Measurements from ENCODE around the gene ARHGEF39.

Gene ARHGEF39

DNA sequence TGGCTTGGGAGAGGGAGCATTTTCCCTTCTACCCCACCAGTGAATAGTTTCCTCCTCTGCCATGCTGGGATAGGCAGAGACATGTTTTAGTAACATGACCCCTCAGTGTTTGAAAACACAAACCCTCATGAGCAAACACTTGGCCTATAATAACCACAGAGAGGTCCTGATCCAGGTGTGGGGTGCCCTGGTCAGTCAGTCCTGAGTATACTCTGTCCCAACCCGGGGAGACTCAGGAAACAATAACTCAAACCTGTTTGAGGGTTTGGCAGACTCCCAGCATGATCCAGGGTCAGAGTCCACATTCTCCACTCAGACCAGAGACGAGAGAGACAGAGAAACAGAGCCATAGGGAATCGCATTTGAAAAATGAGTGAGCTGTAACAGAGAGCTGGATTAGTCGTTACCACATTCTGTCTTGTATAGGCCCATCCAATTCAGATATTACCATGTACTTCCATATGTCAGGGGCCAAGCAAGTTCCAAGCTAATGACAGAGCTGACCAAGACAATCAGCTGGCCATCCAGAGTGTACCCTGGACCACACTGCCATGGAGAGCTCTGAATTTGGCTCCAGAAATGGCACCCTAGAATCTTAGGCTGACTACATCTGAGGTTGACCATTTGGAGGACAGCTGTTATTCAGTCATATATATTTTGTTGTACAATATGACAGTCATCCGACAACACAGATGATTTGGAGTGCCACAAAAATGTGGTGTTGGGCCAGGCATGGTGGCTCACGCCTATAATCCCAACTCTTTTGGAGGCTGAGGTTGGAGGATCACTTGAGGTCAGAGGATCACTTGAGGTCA, 4.5 kb upstream of the ARHGEF39 start:
- FAIRE-seq (no peak), DNase-seq (ENCODE audit: insufficient read length) (no peak)
- TF ChIP-seq POLR2AphosphoS5 (IDR thresholded peaks at IDR 0.05; ENCODE audit: low read depth, low read length) (no peak), POLR2A (IDR thresholded peaks at IDR 0.05; ENCODE audit: low read depth, low read length) (no peak), TAF1 (IDR thresholded peaks at IDR 0.05; ENCODE audit: borderline replicate concordance, low read depth, low read length) (no peak)

DNA sequence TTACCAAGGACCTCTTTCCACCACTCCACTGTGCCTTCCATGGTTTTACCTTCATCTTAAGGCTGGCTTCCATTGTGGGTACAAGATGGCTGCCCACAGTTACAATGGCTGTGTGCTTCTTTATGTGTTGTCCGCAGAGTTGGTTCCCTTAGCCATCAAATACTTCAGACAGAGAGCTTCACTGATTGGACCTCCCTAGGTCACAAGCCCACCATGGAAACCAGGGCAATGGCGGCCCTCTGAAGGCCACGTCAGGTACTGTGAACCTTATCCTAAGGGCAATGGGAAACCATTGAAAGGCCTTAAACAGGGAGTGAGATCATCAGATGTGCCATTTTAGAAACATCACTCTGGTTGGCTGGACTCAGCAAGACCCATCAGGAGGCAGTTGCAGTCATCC, 2.9 kb upstream of the ARHGEF39 start:
- TF ChIP-seq POLR2A (IDR thresholded peaks at IDR 0.05; ENCODE audit: low read depth, low read length) (no peak), POLR2AphosphoS5 (IDR thresholded peaks at IDR 0.05; ENCODE audit: low read depth, low read length) (no peak), TAF1 (IDR thresholded peaks at IDR 0.05; ENCODE audit: borderline replicate concordance, low read depth, low read length) (no peak)
- DNase-seq (ENCODE audit: insufficient read length) = no peak
- FAIRE-seq = no peak

DNA sequence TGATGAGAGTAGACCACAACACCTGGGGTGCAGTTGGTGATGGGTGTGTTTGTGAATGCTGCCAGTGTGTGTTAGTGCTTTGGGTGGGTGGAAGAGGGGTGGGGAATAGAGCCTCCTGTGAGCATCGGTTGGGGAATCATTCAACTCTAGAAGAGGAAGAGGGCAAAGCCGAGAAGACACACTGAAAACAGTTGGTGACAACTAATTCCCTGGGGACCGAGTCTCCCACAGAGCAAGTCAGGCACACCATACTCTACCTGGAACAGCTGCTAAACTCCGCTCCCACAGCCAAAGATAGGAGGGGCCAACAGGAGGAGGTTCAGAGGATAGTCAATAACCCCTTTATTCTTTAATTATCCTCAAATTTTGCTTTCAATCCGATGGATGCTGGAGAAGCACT, 1.6 kb upstream of the ARHGEF39 start:
- no peak for FAIRE-seq
- DNase-seq (ENCODE audit: insufficient read length) = no peak
- TF ChIP-seq POLR2AphosphoS5 (IDR thresholded peaks at IDR 0.05; ENCODE audit: low read depth, low read length) (no peak), TAF1 (IDR thresholded peaks at IDR 0.05; ENCODE audit: borderline replicate concordance, low read depth, low read length) (no peak), POLR2A (IDR thresholded peaks at IDR 0.05; ENCODE audit: low read depth, low read length) (no peak)

DNA sequence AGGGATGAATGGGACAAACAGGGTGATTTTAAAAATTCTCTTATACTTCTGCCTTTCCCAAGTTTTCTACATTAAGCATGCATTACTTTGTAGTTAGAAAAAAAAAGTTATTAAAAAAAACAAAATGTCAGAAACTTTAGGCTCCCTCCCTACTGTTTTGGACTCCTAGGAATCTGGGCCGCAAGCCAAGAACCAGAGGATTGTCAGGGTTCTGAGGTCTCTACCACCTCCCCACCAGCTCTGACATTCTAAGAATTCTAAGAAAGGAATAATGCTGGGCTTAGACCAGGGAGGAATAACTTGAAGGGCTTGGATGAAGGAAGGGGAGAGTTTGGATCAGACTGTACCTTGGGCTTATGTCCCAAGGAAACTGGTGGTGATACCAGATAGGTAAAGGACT, 1.1 kb upstream of the ARHGEF39 start:
- FAIRE-seq (peak; percentile 57), DNase-seq (ENCODE audit: insufficient read length) (no peak)
- TF ChIP-seq POLR2AphosphoS5 (IDR thresholded peaks at IDR 0.05; ENCODE audit: low read depth, low read length) = no peak
- TF ChIP-seq POLR2A (IDR thresholded peaks at IDR 0.05; ENCODE audit: low read depth, low read length) = no peak
- TF ChIP-seq TAF1 (IDR thresholded peaks at IDR 0.05; ENCODE audit: borderline replicate concordance, low read depth, low read length) = no peak

DNA sequence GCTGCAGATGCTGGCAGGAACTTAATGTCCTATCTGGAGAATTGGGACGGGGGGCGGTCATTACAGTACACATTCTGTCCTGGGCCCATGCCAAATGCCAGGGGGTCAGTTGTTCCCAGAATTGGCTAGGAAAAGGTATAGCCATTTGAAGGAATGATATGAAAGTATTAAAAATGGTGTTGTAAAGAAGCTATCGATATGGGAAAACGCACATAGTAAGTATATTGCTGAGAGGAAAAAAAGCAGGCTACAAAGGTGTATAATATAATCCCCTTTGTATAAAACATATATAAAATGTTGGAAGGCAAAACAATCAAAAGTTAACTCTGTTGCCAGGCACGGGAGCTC, 450 bp upstream of the ARHGEF39 start:
- DNase-seq (ENCODE audit: insufficient read length) = no peak
- TF ChIP-seq TAF1 (IDR thresholded peaks at IDR 0.05; ENCODE audit: borderline replicate concordance, low read depth, low read length) (no peak), POLR2A (IDR thresholded peaks at IDR 0.05; ENCODE audit: low read depth, low read length) (no peak), POLR2AphosphoS5 (IDR thresholded peaks at IDR 0.05; ENCODE audit: low read depth, low read length) (no peak)
- no peak for FAIRE-seq

DNA sequence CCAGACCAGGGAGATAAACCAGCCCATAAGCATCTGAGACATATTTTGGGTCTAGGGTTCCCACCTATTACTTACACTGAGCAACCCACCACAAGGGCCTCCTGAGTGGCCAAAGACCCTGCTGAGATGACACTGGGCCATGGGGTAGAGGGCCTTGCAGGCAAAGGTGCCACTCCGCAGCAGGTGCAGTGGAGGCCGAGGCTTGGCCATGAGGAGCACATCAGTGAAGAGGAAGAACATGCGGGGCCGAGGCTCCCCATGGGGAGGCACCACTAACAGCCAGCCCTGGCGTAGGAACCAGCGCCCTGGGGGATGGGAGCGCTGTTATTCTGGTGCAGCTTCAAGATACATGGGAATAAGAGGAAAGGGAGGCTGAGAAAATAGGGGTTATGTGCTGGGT, 2.6 kb downstream of the ARHGEF39 start:
- FAIRE-seq = no peak
- TF ChIP-seq POLR2AphosphoS5 (IDR thresholded peaks at IDR 0.05; ENCODE audit: low read depth, low read length) (no peak), POLR2A (IDR thresholded peaks at IDR 0.05; ENCODE audit: low read depth, low read length) (no peak; the same call in 1 of the 2 replicates), TAF1 (IDR thresholded peaks at IDR 0.05; ENCODE audit: borderline replicate concordance, low read depth, low read length) (no peak)
- no peak for DNase-seq (ENCODE audit: insufficient read length)

DNA sequence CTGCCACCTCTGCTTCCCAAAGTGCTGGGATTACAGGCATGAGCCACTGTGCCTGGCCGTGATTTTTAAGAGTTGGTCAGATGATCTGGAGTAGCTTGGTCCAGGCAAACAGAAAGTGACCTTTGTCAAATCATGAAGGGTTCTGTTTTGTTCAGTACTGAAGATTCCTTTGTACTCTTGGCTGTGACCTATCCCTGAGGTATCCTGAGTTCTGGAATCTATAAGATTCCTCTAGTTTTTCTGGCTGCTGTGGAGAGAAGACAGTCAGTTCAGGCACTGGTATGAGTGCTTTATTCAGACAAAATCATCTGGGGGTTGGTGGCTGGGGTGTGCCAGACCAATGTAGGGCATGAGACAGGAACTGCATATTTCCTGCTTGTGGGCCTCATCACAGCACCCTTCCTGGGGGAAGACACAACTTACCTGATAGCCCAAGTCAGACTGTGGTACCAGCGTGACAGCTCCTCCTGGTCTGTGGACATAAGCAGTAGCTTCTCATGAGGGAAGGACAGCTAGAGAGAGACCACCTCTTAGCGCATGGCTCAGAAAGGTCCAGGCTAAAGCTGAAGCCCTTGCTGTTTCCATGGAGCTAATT, 3.1 kb downstream of the ARHGEF39 start:
- no peak for TF ChIP-seq POLR2AphosphoS5 (IDR thresholded peaks at IDR 0.05; ENCODE audit: low read depth, low read length)
- no peak for TF ChIP-seq TAF1 (IDR thresholded peaks at IDR 0.05; ENCODE audit: borderline replicate concordance, low read depth, low read length)
- TF ChIP-seq POLR2A (IDR thresholded peaks at IDR 0.05; ENCODE audit: low read depth, low read length) = no peak
- DNase-seq (ENCODE audit: insufficient read length) (no peak), FAIRE-seq (no peak)

DNA sequence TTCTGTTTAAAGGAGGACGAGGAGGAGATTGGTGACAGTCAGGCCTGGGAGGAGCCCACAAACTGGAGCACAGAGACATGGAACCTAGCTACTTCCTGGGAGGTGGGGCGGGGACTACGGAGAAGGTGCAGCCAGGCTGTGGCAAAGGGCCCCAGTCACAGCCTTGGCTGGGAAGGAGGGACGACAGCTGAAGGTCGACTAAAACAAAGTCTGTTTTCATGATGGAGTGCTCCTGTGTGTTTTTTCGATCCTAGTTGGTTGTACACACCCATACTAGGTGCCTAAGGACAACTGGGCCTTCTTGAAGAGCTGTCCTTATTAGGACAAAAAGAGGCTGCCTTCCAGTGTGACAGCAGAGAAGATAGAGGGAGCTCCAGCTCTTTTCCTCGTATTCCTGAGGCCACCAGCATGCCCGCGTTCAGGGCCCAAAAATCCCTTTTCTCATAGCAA, 4.0 kb downstream of the ARHGEF39 start:
- TF ChIP-seq TAF1 (IDR thresholded peaks at IDR 0.05; ENCODE audit: borderline replicate concordance, low read depth, low read length) (no peak), POLR2AphosphoS5 (IDR thresholded peaks at IDR 0.05; ENCODE audit: low read depth, low read length) (no peak), POLR2A (IDR thresholded peaks at IDR 0.05; ENCODE audit: low read depth, low read length) (no peak)
- no peak for FAIRE-seq
- no peak for DNase-seq (ENCODE audit: insufficient read length)

DNA sequence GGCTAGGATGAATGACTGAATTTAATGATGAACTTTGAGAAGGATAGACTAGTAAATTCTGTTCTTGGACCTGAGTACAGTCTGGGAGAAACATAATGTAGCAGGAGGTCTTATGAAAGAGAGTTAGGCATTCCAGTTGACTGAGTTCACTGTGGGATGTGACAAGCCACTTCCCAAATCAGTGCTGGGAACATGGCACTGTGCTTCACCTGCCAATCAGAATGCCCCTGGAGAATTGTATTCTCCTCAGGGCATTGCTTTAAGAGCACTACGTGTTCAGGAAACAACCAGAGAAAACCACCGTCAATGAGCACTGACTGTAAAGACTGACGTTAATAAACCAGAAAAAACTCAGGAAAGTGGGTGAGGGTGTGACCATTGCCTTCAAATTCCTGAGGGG, 5.7 kb downstream of the ARHGEF39 start:
- DNase-seq (ENCODE audit: insufficient read length) = no peak
- FAIRE-seq = no peak

DNA sequence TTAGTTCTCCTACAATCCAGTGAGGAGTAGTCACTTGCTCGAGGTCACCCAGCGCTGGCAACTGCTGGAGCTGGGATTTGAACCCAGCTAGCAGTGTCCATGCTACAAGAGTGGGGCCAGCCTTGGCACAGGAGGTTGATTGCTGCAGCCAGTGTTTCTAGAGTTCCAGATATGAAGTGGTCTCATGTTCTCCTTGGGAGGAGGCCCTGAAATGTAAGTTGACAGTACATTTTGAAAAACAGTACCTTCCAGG, 6.1 kb downstream of the ARHGEF39 start:
- TF ChIP-seq TAF1 (IDR thresholded peaks at IDR 0.05; ENCODE audit: borderline replicate concordance, low read depth, low read length) (no peak), POLR2AphosphoS5 (IDR thresholded peaks at IDR 0.05; ENCODE audit: low read depth, low read length) (no peak), POLR2A (IDR thresholded peaks at IDR 0.05; ENCODE audit: low read depth, low read length) (no peak)
- no peak for FAIRE-seq
- DNase-seq (ENCODE audit: insufficient read length) = no peak

More for the DNA sequence above, 5.7 kb downstream of the ARHGEF39 start:
- TF ChIP-seq POLR2AphosphoS5 (IDR thresholded peaks at IDR 0.05; ENCODE audit: low read depth, low read length) (no peak), POLR2A (IDR thresholded peaks at IDR 0.05; ENCODE audit: low read depth, low read length) (no peak), TAF1 (IDR thresholded peaks at IDR 0.05; ENCODE audit: borderline replicate concordance, low read depth, low read length) (no peak)

DNA sequence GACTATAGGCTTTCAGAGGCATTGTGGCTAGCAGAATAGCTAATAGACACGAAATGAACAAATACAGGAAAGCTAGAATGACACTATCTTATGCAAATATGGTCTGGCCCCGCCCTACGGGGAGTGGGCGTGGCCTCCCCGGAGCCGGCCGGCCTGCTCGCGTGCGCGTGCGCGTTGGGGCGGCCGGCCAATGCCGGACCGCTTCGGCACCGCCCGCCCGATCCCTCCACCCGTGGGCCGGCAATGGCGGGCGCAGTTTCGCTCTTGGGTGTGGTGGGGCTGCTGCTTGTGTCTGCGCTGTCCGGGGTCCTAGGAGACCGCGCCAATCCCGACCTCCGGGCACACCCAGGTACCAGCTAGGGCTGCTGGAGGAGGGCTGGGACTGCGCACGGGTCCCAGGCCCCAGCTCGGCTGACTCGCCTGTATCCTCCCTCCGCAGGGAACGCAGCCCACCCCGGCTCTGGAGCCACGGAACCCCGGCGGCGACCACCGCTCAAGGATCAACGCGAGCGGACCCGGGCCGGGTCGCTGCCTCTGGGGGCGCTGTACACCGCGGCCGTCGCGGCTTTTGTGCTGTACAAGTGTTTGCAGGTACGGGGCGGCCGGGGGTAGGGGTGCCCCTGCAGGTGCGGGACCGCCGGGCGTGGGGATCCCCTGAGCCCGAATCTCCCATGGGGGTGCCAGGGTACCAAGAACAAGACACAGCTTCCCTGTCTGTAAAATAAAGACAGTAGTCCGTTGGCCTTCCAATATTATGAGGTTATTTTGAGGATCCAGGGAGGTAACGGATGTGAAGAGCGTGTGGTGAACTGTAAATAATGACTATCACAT, 6.6 kb downstream of the ARHGEF39 start, which contains the start of gene CCDC107:
Gene CCDC107, plus strand, starts transcription at position 156 of the 831 bp plus-strand sequence. Its CDS starts 88 bp downstream, at position 244.
- peak; percentile 58 for FAIRE-seq
- TF ChIP-seq POLR2A (IDR thresholded peaks at IDR 0.05; ENCODE audit: low read depth, low read length) = peak; percentile 77; the same call in 1 of the 2 replicates
- 0 out of 2 replicates have a peak, but pooled peaks have one; percentile 42 for TF ChIP-seq POLR2AphosphoS5 (IDR thresholded peaks at IDR 0.05; ENCODE audit: low read depth, low read length)
- peak; percentile 58; the same call in 1 of the 2 replicates for TF ChIP-seq TAF1 (IDR thresholded peaks at IDR 0.05; ENCODE audit: borderline replicate concordance, low read depth, low read length)
- DNase-seq (ENCODE audit: insufficient read length) = peak; percentile 87
